IPS-18a (cell line): Measurements from ENCODE around the gene DACH1.

Experiments used
- H3K27ac ChIP-seq: one replicate; pipeline ENCODE4 v1.5.1; 2013; ENCODE audit warnings: low read length
- H3K27me3 ChIP-seq: one replicate; pipeline ENCODE4 v1.6.1; 2013; ENCODE audit warnings: mild to moderate bottlenecking, low read length; ENCODE audit not compliant: control insufficient read depth, insufficient read depth
- H3K36me3 ChIP-seq: one replicate; pipeline ENCODE4 v1.6.1; 2013; ENCODE audit warnings: low read depth, low read length; ENCODE audit not compliant: control insufficient read depth
- H3K4me1 ChIP-seq: one replicate; pipeline ENCODE4 v1.6.1; 2013; ENCODE audit warnings: low read depth, low read length; ENCODE audit not compliant: control insufficient read depth
- H3K4me3 ChIP-seq: one replicate; pipeline ENCODE4 v1.5.1; 2013; ENCODE audit warnings: low read length
- H3K9ac ChIP-seq: one replicate; pipeline ENCODE4 v1.6.1; 2013; ENCODE audit warnings: mild to moderate bottlenecking, low read length, moderate library complexity
- H3K9me3 ChIP-seq: one replicate; pipeline ENCODE4 v1.6.1; 2013; ENCODE audit warnings: low read depth, low read length; ENCODE audit not compliant: control insufficient read depth

The DACH1 gene

GRCh38 chr13:71820699-71821098, 46.3 kb downstream of the DACH1 start:
- Histone ChIP-seq H3K27ac (no peak overlapping the region), H3K27me3 (no peaks in the 10 kb centered on the region), H3K36me3 (no peaks in the 10 kb centered on the region), H3K4me1 (no peaks in the 10 kb centered on the region), H3K9me3 (no peaks in the 10 kb centered on the region), H3K9ac (no peak overlapping the region), H3K4me3 (no peak overlapping the region)

DNA sequence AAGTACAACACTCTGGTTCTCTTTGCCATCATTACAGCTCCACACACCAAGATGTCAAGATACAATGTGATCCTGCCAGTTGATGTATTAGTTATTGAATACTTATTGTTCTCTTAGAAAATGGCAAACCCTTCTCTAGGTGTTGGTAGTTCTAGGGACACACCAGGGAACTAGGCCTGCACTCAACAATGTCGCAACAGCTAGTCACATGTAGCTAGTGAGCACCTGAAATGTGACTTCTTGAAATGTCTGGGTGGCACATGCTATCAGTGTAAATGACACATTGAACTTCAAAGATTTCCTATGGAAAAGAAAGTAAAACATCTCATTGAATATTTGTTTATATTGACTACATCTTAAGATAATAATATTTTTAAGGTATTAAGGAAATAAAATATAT, 49.7 kb downstream of the DACH1 start:
- Histone ChIP-seq H3K9me3 (no peaks in the 10 kb centered on the region), H3K9ac (no peak overlapping the region), H3K4me1 (no peaks in the 10 kb centered on the region), H3K27me3 (no peaks in the 10 kb centered on the region), H3K27ac (no peak overlapping the region), H3K36me3 (no peaks in the 10 kb centered on the region), H3K4me3 (no peak overlapping the region)

- H3K27me3 ChIP-seq = no peaks in the 10 kb centered on the region
- no peak overlapping the region for H3K27ac ChIP-seq
- H3K9ac ChIP-seq = no peak overlapping the region
- no peak overlapping the region for H3K4me3 ChIP-seq
- H3K4me1 ChIP-seq = no peaks in the 10 kb centered on the region
- H3K9me3 ChIP-seq = no peaks in the 10 kb centered on the region
- H3K36me3 ChIP-seq = no peaks in the 10 kb centered on the region
Measured at GRCh38 chr13:71814806-71815360, 52.1 kb downstream of the DACH1 start.

DNA sequence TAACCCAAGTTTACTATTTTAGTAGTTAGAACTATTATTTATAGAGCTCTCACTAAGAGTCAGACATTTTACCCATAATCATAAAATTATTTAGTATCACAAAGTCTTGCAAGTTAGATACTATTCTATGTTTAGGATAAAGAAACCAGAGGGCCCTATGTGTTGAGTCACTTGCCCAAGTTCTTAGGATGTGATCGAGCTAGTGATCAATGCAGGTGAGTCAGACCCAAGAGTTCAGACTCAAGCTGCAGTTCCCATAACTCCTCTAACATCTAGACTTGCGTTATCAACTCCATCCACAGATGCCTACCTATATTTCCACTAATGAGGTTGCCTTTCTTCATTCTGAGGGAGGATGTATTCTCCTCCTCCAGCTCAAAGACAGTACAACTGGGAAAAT, 53.8 kb downstream of the DACH1 start:
- Histone ChIP-seq H3K9ac (no peak overlapping the region), H3K27ac (no peak overlapping the region), H3K9me3 (no peaks in the 10 kb centered on the region), H3K36me3 (no peaks in the 10 kb centered on the region), H3K4me1 (no peaks in the 10 kb centered on the region), H3K27me3 (no peaks in the 10 kb centered on the region), H3K4me3 (no peak overlapping the region)

GRCh38 chr13:71811344-71811743, 55.7 kb downstream of the DACH1 start:
- Histone ChIP-seq H3K27me3 (no peaks in the 10 kb centered on the region), H3K9me3 (no peaks in the 10 kb centered on the region), H3K9ac (no peak overlapping the region), H3K27ac (no peak overlapping the region), H3K36me3 (no peaks in the 10 kb centered on the region), H3K4me3 (no peak overlapping the region), H3K4me1 (no peaks in the 10 kb centered on the region)

DNA sequence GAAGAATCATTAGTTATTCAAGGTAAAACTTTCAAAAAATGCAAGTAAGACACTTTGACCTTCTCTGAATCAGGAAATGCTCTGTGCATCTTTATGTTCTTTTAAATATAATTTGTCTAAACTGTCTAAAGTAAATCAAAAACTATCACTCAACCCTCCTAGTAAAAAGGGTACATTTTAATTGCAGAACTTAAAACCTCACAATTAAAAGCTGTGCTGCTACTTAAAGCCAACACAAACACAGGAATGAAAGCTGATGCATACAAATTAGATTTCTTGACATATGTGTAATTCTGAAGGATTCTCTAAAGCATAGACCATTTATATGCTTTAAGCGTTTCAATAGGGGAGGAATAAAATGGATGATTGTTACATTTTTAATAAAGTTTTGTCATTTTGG, 58.3 kb downstream of the DACH1 start:
- H3K27ac ChIP-seq = no peak overlapping the region
- H3K9ac ChIP-seq = no peak overlapping the region
- H3K27me3 ChIP-seq = no peaks in the 10 kb centered on the region
- no peaks in the 10 kb centered on the region for H3K4me1 ChIP-seq
- no peaks in the 10 kb centered on the region for H3K9me3 ChIP-seq
- H3K4me3 ChIP-seq = no peak overlapping the region
- no peaks in the 10 kb centered on the region for H3K36me3 ChIP-seq

DNA sequence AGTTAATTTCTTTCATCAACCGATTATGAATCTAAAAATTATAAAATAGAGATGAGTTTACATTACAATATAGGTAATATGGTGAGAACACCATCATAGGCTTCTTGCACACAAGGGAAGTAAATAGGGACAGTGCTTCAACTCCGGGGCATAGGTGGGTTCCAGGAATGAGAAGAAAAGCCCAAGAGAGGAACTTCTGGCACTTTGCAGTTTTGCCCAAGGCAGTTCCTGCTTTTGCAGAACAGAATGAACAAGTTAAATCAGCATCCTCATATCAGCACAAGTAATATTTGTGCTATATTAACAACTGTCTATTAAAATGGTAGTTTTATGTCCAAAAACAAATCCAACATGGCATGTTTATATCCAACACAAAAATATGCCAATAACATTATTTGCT, 60.1 kb downstream of the DACH1 start:
- no peak overlapping the region for H3K4me3 ChIP-seq
- H3K9me3 ChIP-seq = no peaks in the 10 kb centered on the region
- H3K27me3 ChIP-seq = no peaks in the 10 kb centered on the region
- H3K27ac ChIP-seq = no peak overlapping the region
- H3K9ac ChIP-seq = no peak overlapping the region
- no peaks in the 10 kb centered on the region for H3K4me1 ChIP-seq
- no peaks in the 10 kb centered on the region for H3K36me3 ChIP-seq

- Histone ChIP-seq H3K9me3 (no peaks in the 10 kb centered on the region), H3K4me1 (no peaks in the 10 kb centered on the region), H3K9ac (no peak overlapping the region), H3K4me3 (no peak overlapping the region), H3K27ac (no peak overlapping the region), H3K36me3 (no peaks in the 10 kb centered on the region), H3K27me3 (no peaks in the 10 kb centered on the region)
Measured at GRCh38 chr13:71803066-71803465, 63.9 kb downstream of the DACH1 start.

DNA sequence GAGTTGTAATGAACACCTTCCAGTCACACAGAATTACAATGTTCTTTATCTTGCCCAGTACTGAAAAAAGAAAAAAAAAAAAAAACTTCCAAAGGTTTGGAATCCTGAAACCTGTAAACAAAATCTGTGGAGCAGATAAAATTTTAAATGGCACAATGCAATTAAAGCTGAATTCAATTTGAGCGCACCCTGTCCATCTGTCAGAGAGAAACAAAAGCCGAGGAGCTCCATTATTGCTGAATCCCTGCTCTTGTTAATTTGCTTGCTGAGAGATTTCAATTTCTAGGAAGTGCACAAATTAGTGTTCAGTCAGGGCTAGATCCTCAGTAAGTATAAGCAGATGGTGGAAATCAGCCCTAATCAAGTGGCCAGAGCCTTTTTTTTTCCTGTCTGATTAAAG, 65.2 kb downstream of the DACH1 start:
- Histone ChIP-seq H3K36me3 (no peaks in the 10 kb centered on the region), H3K9ac (no peak overlapping the region), H3K9me3 (no peaks in the 10 kb centered on the region), H3K4me3 (no peak overlapping the region), H3K4me1 (no peaks in the 10 kb centered on the region), H3K27me3 (no peaks in the 10 kb centered on the region), H3K27ac (no peak overlapping the region)

DNA sequence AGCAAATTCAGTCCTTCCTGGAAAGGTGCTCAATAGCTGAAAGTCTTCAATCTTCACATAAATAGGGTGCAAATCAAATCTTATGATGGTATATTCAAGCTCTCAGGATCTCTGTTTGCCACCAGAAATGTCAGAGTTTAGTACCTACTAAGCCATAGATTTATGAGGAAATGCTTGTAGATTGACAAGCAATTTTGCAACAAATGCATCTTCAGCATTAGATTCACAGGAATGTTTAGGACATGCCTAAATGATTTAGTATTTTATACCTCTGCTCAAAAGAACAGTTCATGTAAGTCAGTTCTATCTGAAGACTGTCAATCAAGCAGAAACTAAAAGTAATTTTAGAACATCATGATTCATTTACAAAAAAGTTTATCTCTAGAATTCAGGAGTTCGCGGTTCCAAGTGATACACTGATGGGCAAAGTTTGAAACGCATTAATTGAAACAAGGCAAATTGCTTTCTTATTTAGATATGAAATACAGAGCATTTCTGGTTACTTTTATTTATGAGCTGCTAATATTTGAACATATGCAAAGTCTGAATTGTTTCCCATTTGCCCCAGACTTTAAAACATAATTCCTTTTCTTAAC, 65.7 kb downstream of the DACH1 start:
- H3K4me3 ChIP-seq = no peak overlapping the region
- no peaks in the 10 kb centered on the region for H3K4me1 ChIP-seq
- H3K27me3 ChIP-seq = no peaks in the 10 kb centered on the region

GRCh38 chr13:71799324-71799723, 67.7 kb downstream of the DACH1 start:
- no peaks in the 10 kb centered on the region for H3K36me3 ChIP-seq
- H3K27me3 ChIP-seq = no peaks in the 10 kb centered on the region
- no peak overlapping the region for H3K9ac ChIP-seq
- H3K9me3 ChIP-seq = no peaks in the 10 kb centered on the region
- no peak overlapping the region for H3K4me3 ChIP-seq
- no peak overlapping the region for H3K27ac ChIP-seq
- H3K4me1 ChIP-seq = no peaks in the 10 kb centered on the region

More for the DNA sequence above, 65.7 kb downstream of the DACH1 start:
- no peaks in the 10 kb centered on the region for H3K9me3 ChIP-seq
- H3K9ac ChIP-seq = no peak overlapping the region
- H3K36me3 ChIP-seq = no peaks in the 10 kb centered on the region
- H3K27ac ChIP-seq = no peak overlapping the region

DNA sequence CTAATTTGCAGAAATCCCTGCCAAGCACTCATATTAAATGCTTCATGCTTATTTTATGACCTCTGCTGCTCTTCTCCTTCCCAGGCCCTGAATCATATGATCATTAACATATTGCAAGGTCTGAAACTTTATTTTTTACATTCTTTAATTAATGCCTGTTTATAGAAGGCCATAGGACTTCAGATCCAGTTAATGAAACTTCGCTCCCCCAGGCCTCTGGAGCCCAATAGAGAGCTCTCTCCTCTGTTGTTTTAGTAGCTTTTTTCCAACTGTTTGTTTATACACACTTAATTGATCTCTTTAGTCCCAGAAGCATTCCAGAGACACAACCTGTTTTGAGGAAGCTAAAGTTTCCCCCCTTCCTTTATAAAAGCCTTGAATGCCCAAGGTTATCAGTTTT, 68.3 kb downstream of the DACH1 start:
- Histone ChIP-seq H3K4me1 (no peaks in the 10 kb centered on the region), H3K27me3 (no peaks in the 10 kb centered on the region), H3K9me3 (no peaks in the 10 kb centered on the region)

More for the DNA sequence above, 68.3 kb downstream of the DACH1 start:
- H3K9ac ChIP-seq = no peak overlapping the region
- H3K36me3 ChIP-seq = no peaks in the 10 kb centered on the region
- no peak overlapping the region for H3K27ac ChIP-seq
- H3K4me3 ChIP-seq = no peak overlapping the region
